ENCODE measurements around the gene CHD3. TPM values are rescaled to one million over a fixed set of nuclear protein-coding genes. Genes with fewer than 3 reads are reported as not detected.

CHD3 gene
- polyA plus RNA-seq, 1 donor from 2014 or later = 115 TPM

DNA sequence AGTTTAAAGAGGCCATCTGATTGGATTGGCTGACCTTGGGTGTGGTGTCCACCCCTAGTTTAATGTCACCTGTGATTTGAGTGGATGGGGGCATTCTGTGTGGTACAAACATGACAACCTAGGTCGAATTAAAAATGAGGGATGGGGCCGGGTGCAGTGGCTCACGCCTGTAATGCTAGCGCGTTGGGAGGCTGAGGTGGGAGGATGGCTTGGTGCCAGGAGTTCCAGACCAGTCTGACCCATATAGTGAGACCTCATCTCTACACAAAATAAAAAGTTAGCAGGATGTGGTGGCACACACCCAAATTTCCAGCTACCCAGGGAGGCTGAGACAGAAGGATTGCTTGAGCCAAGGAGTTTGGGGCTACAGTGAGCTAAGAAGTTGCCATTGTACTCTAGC, 57.9 kb downstream of the CHD3 start:
- Histone ChIP-seq H3K4me3 (ENCODE audit: low read length) (no peak overlapping the region), H3K27ac (ENCODE audit: low read length) (no peak overlapping the region), H3K4me2 (ENCODE audit: low read length) (no peak overlapping the region), H3K36me3 (ENCODE audit: insufficient read depth, low read length) (peaks cover 4% of the 10 kb centered on the region), H4K20me1 (ENCODE audit: insufficient read depth) (no peaks in the 10 kb centered on the region), H2AFZ (ENCODE audit: low read depth, low read length) (no peak overlapping the region), H3K9me3 (ENCODE audit: low read length) (no peaks in the 10 kb centered on the region), H3K27me3 (ENCODE audit: insufficient read depth, low read depth, low read length) (no peaks in the 10 kb centered on the region), H3K79me2 (replicated peaks; ENCODE audit: insufficient read depth, low read length) (no peaks in the 10 kb centered on the region), H3F3A (ENCODE audit: insufficient read depth, low read length, poor library complexity, severe bottlenecking) (no peaks in the 10 kb centered on the region), H3K9ac (ENCODE audit: low read length) (no peak overlapping the region), H3K9me2 (ENCODE audit: insufficient read depth, low read length) (no peaks in the 10 kb centered on the region)
- TF ChIP-seq MXI1 (conservative IDR thresholded peaks at IDR 0.05; ENCODE audit: poor library complexity, severe bottlenecking) (no peak), SMC3 (conservative IDR thresholded peaks at IDR 0.05; ENCODE audit: poor library complexity) (no peak), RAD21 (conservative IDR thresholded peaks at IDR 0.05) (no peak), TAF1 (IDR thresholded peaks at IDR 0.05; ENCODE audit: low read depth) (no peak), EZH2 (IDR thresholded peaks at IDR 0.05; ENCODE audit: borderline replicate concordance, insufficient read depth, low read length, poor library complexity, severe bottlenecking) (no peak), EP300 (conservative IDR thresholded peaks at IDR 0.05; ENCODE audit: poor library complexity, severe bottlenecking) (no peak), CTCF (IDR thresholded peaks at IDR 0.05; ENCODE audit: poor library complexity, severe bottlenecking) (no peak), POLR2AphosphoS5 (IDR thresholded peaks at IDR 0.05) (no peak)
- TF ChIP-seq, protein P1, sequence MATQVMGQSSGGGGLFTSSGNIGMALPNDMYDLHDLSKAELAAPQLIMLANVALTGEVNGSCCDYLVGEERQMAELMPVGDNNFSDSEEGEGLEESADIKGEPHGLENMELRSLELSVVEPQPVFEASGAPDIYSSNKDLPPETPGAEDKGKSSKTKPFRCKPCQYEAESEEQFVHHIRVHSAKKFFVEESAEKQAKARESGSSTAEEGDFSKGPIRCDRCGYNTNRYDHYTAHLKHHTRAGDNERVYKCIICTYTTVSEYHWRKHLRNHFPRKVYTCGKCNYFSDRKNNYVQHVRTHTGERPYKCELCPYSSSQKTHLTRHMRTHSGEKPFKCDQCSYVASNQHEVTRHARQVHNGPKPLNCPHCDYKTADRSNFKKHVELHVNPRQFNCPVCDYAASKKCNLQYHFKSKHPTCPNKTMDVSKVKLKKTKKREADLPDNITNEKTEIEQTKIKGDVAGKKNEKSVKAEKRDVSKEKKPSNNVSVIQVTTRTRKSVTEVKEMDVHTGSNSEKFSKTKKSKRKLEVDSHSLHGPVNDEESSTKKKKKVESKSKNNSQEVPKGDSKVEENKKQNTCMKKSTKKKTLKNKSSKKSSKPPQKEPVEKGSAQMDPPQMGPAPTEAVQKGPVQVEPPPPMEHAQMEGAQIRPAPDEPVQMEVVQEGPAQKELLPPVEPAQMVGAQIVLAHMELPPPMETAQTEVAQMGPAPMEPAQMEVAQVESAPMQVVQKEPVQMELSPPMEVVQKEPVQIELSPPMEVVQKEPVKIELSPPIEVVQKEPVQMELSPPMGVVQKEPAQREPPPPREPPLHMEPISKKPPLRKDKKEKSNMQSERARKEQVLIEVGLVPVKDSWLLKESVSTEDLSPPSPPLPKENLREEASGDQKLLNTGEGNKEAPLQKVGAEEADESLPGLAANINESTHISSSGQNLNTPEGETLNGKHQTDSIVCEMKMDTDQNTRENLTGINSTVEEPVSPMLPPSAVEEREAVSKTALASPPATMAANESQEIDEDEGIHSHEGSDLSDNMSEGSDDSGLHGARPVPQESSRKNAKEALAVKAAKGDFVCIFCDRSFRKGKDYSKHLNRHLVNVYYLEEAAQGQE (IDR thresholded peaks at IDR 0.05; ENCODE audit: borderline replicate concordance) = no peak

GRCh38 chr17:7947651-7948050, 59.1 kb downstream of the CHD3 start:
- no peak overlapping the region for H3K4me3 ChIP-seq (ENCODE audit: low read length)
- H3K79me2 ChIP-seq (replicated peaks; ENCODE audit: insufficient read depth, low read length) = no peaks in the 10 kb centered on the region
- no peaks in the 10 kb centered on the region for H4K20me1 ChIP-seq (ENCODE audit: insufficient read depth)
- no peaks in the 10 kb centered on the region for H3F3A ChIP-seq (ENCODE audit: insufficient read depth, low read length, poor library complexity, severe bottlenecking)
- H3K36me3 ChIP-seq (ENCODE audit: insufficient read depth, low read length) = peaks cover 4% of the 10 kb centered on the region
- no peak overlapping the region for H3K9ac ChIP-seq (ENCODE audit: low read length)
- no peak for TF ChIP-seq MXI1 (conservative IDR thresholded peaks at IDR 0.05; ENCODE audit: poor library complexity, severe bottlenecking)
- TF ChIP-seq EP300 (conservative IDR thresholded peaks at IDR 0.05; ENCODE audit: poor library complexity, severe bottlenecking) = no peak
- TF ChIP-seq, protein P1 (IDR thresholded peaks at IDR 0.05; ENCODE audit: borderline replicate concordance) = no peak
- no peak for TF ChIP-seq EZH2 (IDR thresholded peaks at IDR 0.05; ENCODE audit: borderline replicate concordance, insufficient read depth, low read length, poor library complexity, severe bottlenecking)
- no peak for TF ChIP-seq CTCF (IDR thresholded peaks at IDR 0.05; ENCODE audit: poor library complexity, severe bottlenecking)
- TF ChIP-seq RAD21 (conservative IDR thresholded peaks at IDR 0.05) = no peak
- TF ChIP-seq TAF1 (IDR thresholded peaks at IDR 0.05; ENCODE audit: low read depth) = no peak
- TF ChIP-seq SMC3 (conservative IDR thresholded peaks at IDR 0.05; ENCODE audit: poor library complexity) = no peak
- TF ChIP-seq POLR2AphosphoS5 (IDR thresholded peaks at IDR 0.05) = no peak
- no peaks in the 10 kb centered on the region for H3K9me3 ChIP-seq (ENCODE audit: low read length)
- H3K27ac ChIP-seq (ENCODE audit: low read length) = no peak overlapping the region
- no peak overlapping the region for H3K4me2 ChIP-seq (ENCODE audit: low read length)
- no peaks in the 10 kb centered on the region for H3K27me3 ChIP-seq (ENCODE audit: insufficient read depth, low read depth, low read length)
- no peaks in the 10 kb centered on the region for H3K9me2 ChIP-seq (ENCODE audit: insufficient read depth, low read length)
- H2AFZ ChIP-seq (ENCODE audit: low read depth, low read length) = no peak overlapping the region
